DOHH2 (cell line): ENCODE data around the gene CNMD.
"Not testable (repeated sequence)": the region's sequence is repeated elsewhere in the genome, so short reads cannot be mapped to it uniquely, and the experiment has no call there.

Experiments
- H3F3A ChIP-seq: fragments of 200-600 bp; sonication (generic), shearing (Covaris generic); 2 replicates; pipeline ENCODE4 v1.6.0; 2016; ENCODE audit warnings: antibody characterized with exemption, mild to moderate bottlenecking; ENCODE audit not compliant: control insufficient read depth, insufficient read depth
- H3K27ac ChIP-seq: fragments of 200-600 bp; sonication (generic); 2 replicates; pipeline ENCODE4 v1.5.1; 2014; ENCODE audit warnings: low read depth, mild to moderate bottlenecking, low read length, moderate library complexity
- H3K27me3 ChIP-seq: fragments of 200-600 bp; sonication (generic); 2 replicates; pipeline ENCODE4 v1.6.1; 2014; ENCODE audit warnings: mild to moderate bottlenecking, low read length, mixed read lengths; ENCODE audit not compliant: control insufficient read depth
- H3K36me3 ChIP-seq: fragments of 200-600 bp; sonication (generic); 2 replicates; pipeline ENCODE4 v1.6.1; 2014; ENCODE audit warnings: mild to moderate bottlenecking, low read length, moderate library complexity, mixed read lengths; ENCODE audit not compliant: control insufficient read depth
- H3K4me1 ChIP-seq: fragments of 200-600 bp; sonication (generic); 2 replicates; pipeline ENCODE4 v1.6.1; 2014; ENCODE audit warnings: mild to moderate bottlenecking, low read length, mixed read lengths; ENCODE audit not compliant: control insufficient read depth
- H3K4me2 ChIP-seq: fragments of 200-600 bp; sonication (generic); 2 replicates; pipeline ENCODE4 v1.6.0; 2014; ENCODE audit warnings: mild to moderate bottlenecking, low read length, moderate library complexity
- H3K4me3 ChIP-seq: fragments of 200-600 bp; sonication (generic); 2 replicates; pipeline ENCODE4 v1.5.1; 2014; ENCODE audit warnings: mild to moderate bottlenecking, low read length, mixed read lengths
- H3K79me2 ChIP-seq: fragments of 200-600 bp; sonication (generic); 2 replicates; pipeline ENCODE4 v1.6.1; 2014; ENCODE audit warnings: mild to moderate bottlenecking, low read length, mixed read lengths; ENCODE audit not compliant: control insufficient read depth
- H3K9me2 ChIP-seq: fragments of 200-600 bp; sonication (generic); replicated peaks from 2 replicates; pipeline ENCODE4 v1.6.1; 2014; ENCODE audit warnings: mild to moderate bottlenecking, low read length, mixed read lengths; ENCODE audit not compliant: control insufficient read depth
- H3K9me3 ChIP-seq: fragments of 200-600 bp; sonication (generic); 2 replicates; pipeline ENCODE4 v1.6.1; 2014; ENCODE audit warnings: antibody characterized with exemption, low read length, mixed read lengths; ENCODE audit not compliant: control insufficient read depth, insufficient read depth
- H4K20me1 ChIP-seq: fragments of 200-600 bp; sonication (generic); 2 replicates; pipeline ENCODE4 v1.6.0; 2014; ENCODE audit warnings: low read depth, mild to moderate bottlenecking, antibody characterized with exemption, low read length, moderate library complexity; ENCODE audit not compliant: control insufficient read depth, insufficient read depth
- EZH2phosphoT487 ChIP-seq: fragments of 200-600 bp; sonication (generic); IDR thresholded peaks from 2 replicates; pipeline ENCODE4 v1.6.1; 2017; ENCODE audit warnings: borderline replicate concordance, mild to moderate bottlenecking, antibody characterized with exemption, low read length, moderate library complexity, mixed read lengths
- TF ChIP-seq, protein P1 (sequence below): fragments of 200-600 bp; sonication (generic); IDR thresholded peaks from one replicate; pipeline ENCODE4 v1.5.1; 2014; ENCODE audit warnings: antibody characterized with exemption, mild to moderate bottlenecking, low read depth, low read length; ENCODE audit not compliant: poor library complexity, severe bottlenecking

Gene CNMD

DNA sequence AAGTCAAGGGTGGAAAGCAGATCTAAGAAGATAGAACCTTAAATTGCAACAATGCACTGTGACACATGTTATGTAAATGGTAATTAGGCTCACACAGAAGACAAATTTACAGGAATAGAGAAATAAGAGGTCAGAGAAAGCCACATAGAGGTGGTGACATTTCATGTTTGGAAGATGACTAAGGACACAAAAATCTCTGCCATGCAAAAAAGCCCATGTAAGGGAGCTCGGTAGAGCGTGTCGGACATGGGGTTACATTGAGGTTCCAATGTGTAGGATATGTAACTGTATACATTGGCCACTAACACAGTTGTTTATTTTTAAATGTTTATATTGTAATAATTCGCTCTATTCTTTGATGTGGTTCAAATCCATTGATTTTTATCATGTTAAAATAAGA lies 53.2 kb downstream of the CNMD start:
- Histone ChIP-seq H3K9me2 (no peaks in the 10 kb centered on the region), H3K4me3 (no peak overlapping the region), H3K79me2 (no peaks in the 10 kb centered on the region), H3K27ac (no peak overlapping the region), H3K4me1 (no peaks in the 10 kb centered on the region), H3K36me3 (peaks cover 69% of the 10 kb centered on the region), H3K4me2 (no peak overlapping the region), H4K20me1 (no peaks in the 10 kb centered on the region), H3K9me3 (no peaks in the 10 kb centered on the region), H3F3A (no peaks in the 10 kb centered on the region), H3K27me3 (no peaks in the 10 kb centered on the region)
- TF ChIP-seq EZH2phosphoT487 = no peak
- TF ChIP-seq, protein P1, sequence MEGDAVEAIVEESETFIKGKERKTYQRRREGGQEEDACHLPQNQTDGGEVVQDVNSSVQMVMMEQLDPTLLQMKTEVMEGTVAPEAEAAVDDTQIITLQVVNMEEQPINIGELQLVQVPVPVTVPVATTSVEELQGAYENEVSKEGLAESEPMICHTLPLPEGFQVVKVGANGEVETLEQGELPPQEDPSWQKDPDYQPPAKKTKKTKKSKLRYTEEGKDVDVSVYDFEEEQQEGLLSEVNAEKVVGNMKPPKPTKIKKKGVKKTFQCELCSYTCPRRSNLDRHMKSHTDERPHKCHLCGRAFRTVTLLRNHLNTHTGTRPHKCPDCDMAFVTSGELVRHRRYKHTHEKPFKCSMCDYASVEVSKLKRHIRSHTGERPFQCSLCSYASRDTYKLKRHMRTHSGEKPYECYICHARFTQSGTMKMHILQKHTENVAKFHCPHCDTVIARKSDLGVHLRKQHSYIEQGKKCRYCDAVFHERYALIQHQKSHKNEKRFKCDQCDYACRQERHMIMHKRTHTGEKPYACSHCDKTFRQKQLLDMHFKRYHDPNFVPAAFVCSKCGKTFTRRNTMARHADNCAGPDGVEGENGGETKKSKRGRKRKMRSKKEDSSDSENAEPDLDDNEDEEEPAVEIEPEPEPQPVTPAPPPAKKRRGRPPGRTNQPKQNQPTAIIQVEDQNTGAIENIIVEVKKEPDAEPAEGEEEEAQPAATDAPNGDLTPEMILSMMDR = no peak

DNA sequence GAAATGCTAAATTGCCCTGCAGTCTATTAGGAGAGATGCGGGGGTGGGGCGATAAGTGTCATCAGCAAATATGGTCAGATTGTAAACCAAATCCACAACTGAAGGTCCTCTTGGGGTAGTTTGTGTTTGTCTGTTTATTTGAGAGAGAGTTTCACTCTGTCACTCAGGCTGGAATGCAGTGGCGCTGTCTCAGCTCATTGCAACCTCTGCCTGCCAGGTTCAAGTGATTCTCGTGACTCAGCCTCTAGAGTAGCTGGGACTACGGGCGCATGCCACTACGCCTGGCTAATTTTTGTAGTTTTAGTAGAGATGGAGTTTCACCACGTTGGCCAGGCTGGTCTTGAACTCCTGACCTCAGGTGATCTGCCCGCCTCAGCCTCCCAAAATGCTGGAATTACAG lies 53.8 kb downstream of the CNMD start:
- not testable (repeated sequence) for H4K20me1 ChIP-seq, H3K79me2 ChIP-seq, H3K27me3 ChIP-seq, H3K27ac ChIP-seq, H3K4me2 ChIP-seq, H3K4me3 ChIP-seq, H3K9me3 ChIP-seq, H3F3A ChIP-seq, H3K4me1 ChIP-seq, H3K9me2 ChIP-seq
- H3K36me3 ChIP-seq = peaks cover 73% of the 10 kb centered on the region

DNA sequence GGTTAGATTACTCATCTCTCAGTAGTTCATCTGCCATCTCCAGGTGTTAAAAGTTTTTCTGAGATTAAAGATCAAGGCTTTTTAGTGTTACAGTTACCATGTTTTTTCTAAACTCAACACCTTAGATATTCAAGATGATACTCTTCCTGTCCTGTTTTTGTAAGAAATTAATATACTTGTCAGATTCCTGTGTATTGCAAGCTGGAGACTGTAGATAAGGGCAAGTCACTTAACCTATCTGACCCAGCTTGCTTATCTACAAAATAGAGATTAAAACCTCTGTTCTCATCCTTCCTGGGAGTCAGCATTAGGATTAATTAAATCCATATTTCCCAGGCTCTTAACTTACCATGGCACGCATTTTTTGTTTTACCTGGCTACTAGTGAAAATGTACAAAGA lies 61.8 kb downstream of the CNMD start:
- no peak overlapping the region for H3K27ac ChIP-seq
- no peaks in the 10 kb centered on the region for H3F3A ChIP-seq
- no peaks in the 10 kb centered on the region for H4K20me1 ChIP-seq
- no peaks in the 10 kb centered on the region for H3K9me2 ChIP-seq
- peaks cover 10% of the 10 kb centered on the region for H3K79me2 ChIP-seq
- H3K4me3 ChIP-seq = no peak overlapping the region
- H3K27me3 ChIP-seq = no peaks in the 10 kb centered on the region
- H3K9me3 ChIP-seq = no peaks in the 10 kb centered on the region
- no peaks in the 10 kb centered on the region for H3K4me1 ChIP-seq
- no peak overlapping the region for H3K4me2 ChIP-seq
- peaks cover 83% of the 10 kb centered on the region for H3K36me3 ChIP-seq
- TF ChIP-seq EZH2phosphoT487 = no peak
- TF ChIP-seq, protein P1 = no peak

DNA sequence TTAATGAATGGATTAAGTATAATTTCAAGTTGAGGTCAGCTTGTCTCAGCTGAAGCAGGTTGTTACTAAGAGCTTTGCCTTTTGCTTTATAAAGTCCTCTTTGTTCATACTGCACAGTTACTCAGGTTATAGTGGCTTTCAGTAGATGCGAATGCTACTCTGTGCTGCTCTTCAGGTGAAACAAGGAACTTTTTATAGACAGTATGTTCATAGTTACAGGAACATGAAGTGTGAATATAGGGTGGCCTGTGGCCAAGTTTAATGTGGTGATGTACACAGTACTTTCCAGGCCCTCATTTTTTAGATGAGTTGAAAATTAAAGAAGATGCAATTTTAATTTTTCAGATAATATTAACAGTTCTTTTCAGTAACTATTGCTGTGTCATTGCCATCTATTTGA lies 66.2 kb downstream of the CNMD start:
- H3K4me1 ChIP-seq = no peaks in the 10 kb centered on the region
- H3K27me3 ChIP-seq = no peaks in the 10 kb centered on the region
- H3K27ac ChIP-seq = no peak overlapping the region
- H4K20me1 ChIP-seq = no peaks in the 10 kb centered on the region
- H3F3A ChIP-seq = peaks cover 3% of the 10 kb centered on the region; the same call in 1 of the 2 replicates
- no peak overlapping the region for H3K4me3 ChIP-seq
- TF ChIP-seq, protein P1 = no peak
- no peak for TF ChIP-seq EZH2phosphoT487
- H3K9me2 ChIP-seq = no peaks in the 10 kb centered on the region
- H3K36me3 ChIP-seq = peaks cover 89% of the 10 kb centered on the region
- peaks cover 36% of the 10 kb centered on the region for H3K79me2 ChIP-seq
- H3K9me3 ChIP-seq = no peaks in the 10 kb centered on the region
- H3K4me2 ChIP-seq = no peak overlapping the region
